ENCODE data around the gene ACOX2.

- TF ChIP-seq BHLHE40 (IDR thresholded peaks at IDR 0.05; ENCODE audit: borderline replicate concordance) (no peak), SP1 (IDR thresholded peaks at IDR 0.05) (no peak), FOXA1 (IDR thresholded peaks at IDR 0.05) (no peak), TARDBP (IDR thresholded peaks at IDR 0.05) (no peak), ARNT (IDR thresholded peaks at IDR 0.05) (no peak), CTBP1 (IDR thresholded peaks at IDR 0.05; ENCODE audit: borderline replicate concordance) (no peak), LEF1 (IDR thresholded peaks at IDR 0.05; ENCODE audit: borderline replicate concordance) (no peak), HDGF (IDR thresholded peaks at IDR 0.05; ENCODE audit: borderline replicate concordance) (no peak)
These were observed 62.6 kb downstream of the ACOX2 start for GRCh38 chr3:58474348-58474911.

Measured in HEK293T (cell line).